HL-60 (cell line): Measurements from ENCODE around the gene ARID5B.

Experiments used
- CTCF ChIP-seq: IDR thresholded peaks from one replicate; pipeline ENCODE4 v1.5.1; 2011; ENCODE audit warnings: low read length, control low read depth, inconsistent platforms; ENCODE audit not compliant: insufficient read depth
- GABPA ChIP-seq: IDR thresholded peaks from 2 replicates; pipeline ENCODE4 v1.6.1; 2012; ENCODE audit warnings: low read depth
- POLR2AphosphoS5 ChIP-seq: IDR thresholded peaks from 2 replicates; pipeline ENCODE4 v1.6.1; 2012; ENCODE audit warnings: low read depth

DNA sequence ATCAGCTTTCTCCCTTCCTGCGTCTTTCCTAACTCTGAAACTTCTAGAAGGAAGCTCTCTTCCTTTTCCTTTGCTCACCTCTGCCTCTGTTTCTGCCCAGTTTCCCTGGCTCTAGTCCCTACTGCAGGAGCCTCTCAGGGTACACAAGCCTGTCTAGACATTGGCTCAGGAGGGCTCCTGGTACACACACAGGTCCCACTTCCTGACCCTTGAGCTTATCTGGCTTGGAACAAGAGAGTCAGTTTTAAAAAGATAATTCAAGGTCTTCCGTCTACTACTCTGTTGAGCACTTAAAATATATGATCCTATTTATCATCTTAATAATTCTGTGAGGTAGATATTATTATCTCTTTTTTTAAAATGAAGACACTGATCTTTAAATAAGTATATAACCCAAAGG lies 226.5 kb downstream of the ARID5B start:
- TF ChIP-seq POLR2AphosphoS5 = no peak
- no peak for TF ChIP-seq GABPA
- no peak for TF ChIP-seq CTCF
